ENCODE results near the gene DDX51.
"Not testable (repeated sequence)": the region's sequence is repeated elsewhere in the genome, so short reads cannot be mapped to it uniquely, and the experiment has no call there.

DDX51 gene

DNA sequence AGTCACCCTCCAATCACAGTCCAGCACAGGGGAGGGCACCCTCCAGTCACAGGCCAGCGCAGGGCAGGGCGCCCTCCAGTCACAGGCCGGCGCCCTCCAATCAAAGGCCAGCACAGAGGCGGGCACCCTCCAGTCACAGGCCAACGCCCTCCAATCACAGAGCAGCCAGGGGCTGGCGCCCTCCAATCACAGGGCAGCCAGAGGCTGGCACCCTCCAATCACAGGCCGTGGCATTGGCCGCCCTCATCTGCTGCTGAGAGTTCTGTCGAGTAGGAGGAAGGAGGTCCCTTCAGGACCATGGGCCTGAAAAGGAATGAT lies 26.6 kb downstream of the DDX51 start:
- DNase-seq (ENCODE audit: low read depth, low spot score) = no peak

DNA sequence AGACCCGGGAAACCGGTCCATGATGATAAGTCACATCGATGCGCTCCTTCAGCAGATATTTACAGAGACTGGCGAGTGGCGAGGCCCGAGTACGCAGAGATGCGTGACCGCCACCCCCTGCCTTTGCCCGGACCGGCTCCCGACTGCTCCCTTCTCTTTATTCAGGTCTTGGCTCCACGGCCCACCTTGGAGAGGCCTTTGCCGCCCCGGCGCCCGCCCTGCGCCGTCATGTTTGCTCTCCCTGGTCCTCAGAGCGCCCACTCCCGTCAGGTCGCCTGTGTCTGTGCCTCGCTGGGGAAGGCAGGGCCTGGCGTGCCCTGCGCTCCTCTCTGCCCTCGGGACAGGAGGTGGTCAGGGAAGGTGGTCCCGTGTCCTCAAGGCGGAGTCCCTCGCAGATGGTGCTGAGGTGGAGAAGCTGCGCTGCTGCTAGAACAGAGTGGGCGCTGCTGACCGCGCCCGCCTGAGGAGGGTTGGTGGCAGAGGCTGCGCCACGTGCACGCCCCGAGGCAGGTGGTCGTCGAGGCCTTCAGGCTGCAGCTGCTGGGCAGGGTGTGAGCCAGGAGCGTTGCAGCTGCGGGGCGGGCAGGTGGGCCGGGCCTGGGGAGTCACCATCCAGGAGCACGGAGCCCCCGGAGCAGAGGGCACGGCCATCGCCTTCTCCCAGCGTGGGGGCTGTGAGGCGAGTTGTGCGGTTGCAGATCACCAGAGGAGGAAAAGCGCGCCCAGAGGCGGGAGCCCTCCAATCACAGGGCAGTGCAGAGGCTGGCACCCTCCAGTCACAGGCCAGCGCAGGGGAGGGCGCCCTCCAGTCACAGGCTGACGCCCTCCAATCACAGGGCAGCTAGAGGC lies 27.2 kb downstream of the DDX51 start:
- DNase-seq (ENCODE audit: low read depth, low spot score) = no peak

DNA sequence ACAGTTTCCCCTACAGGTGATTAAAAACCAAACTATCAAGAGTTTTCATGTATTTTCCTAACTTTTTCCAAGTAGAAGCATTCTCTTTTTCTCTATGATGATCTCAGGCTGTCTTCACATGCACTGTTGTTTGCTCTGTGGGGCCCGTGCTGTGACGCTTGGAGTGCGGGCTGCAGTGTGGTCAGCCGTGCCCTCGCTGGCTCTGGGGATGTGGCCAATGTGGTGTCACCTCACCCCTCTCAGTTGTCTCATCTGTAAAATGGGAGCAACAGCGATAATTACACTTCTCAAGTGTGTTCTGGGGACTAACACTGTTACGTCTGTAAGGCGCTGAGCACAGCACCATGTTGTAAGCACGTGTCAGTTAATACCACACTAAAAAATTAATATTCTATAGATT lies 28.6 kb downstream of the DDX51 start:
- no peak for DNase-seq (ENCODE audit: low read depth, low spot score)

DNA sequence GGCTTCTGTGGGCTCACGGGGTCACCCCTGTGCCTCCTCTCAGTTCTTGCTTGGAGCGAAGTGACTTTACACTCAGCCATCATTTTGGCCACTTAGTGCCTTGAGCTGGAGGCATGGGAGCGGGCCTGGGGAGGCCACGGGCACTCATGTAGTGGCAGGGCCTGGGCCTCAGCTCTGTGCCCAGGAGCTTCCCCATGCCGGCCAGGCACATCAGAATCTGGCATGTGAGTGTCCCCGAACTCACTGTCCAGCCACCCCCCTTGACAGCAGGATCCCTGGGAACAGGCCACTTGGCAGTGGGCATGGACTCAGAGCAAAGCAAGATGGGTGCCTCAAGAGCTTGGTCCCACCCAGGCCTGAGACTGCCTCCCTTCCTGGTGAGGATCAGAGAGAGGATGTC lies 29.5 kb downstream of the DDX51 start:
- no peak for DNase-seq (ENCODE audit: low read depth, low spot score)

DNA sequence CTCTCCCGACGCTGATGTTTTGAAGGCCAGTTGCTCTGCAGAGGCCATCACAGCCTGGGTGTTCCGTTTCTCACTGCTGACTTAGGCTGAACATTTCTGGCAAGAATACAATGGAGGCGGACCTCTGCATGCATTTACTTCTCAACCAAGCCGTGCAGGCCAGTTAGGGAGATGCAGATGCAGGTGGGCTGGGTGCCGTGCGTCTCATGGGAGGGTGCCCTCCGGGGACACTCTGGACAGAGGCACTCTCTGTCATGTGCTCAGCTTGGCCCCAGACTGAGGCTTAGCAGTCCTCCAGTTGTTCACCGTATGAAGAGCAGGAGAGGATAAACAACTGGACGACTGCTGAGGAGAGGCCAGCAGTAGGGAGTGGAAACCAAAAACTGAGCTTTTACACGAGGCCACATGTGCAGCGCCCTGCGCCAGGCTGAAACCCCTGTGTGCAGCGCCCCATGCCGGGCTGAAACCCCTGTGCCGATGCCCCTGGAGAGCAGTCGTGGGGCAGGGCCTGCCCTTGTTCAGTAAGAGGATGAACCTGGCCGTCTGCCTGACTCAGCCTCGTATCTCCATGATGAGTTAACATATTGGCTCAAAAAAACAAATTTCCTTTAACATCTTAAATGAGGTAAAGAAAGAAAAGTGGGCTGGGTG lies 32.3 kb downstream of the DDX51 start:
- no peak for DNase-seq (ENCODE audit: low read depth, low spot score)

DNA sequence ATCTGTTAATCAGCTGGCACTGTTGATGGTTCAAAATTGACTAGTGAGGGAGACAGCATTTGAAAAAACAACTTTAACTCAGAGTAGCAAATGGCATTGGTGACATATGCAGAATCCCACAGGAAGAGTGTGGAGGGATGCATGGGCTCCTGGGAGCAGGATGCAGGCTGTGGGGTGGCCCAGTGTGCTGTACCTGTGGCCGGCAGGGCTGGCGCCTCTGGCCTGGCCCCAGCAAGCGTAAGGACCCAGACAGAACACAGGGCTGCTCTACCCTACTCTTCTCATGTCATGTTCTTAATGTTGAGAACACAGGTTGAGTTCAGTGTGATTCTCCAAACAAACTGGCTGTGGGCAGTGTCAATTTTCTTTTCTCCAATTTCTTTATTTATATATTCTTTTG lies 33.4 kb downstream of the DDX51 start:
- no peak for DNase-seq (ENCODE audit: low read depth, low spot score)

DNA sequence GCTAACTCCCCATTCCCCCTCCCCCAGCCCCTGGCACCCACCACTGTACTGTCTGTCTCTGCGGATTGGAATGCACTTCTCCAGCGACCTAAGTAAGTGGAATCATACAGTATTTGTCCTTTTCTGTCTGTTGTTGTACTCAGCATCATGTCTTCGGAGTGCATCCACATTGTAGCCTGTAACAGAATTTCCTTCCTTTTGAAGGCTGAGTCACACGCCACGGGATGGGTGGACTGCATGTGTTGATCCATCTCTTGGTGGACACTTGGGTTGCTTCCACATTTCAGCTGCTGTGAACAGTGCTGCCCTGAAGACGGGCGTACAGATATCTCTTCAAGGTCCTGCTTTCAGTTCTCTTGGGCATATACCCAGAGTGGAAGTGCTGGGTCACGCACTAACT lies 34.4 kb downstream of the DDX51 start:
- no peak for DNase-seq (ENCODE audit: low read depth, low spot score)

DNA sequence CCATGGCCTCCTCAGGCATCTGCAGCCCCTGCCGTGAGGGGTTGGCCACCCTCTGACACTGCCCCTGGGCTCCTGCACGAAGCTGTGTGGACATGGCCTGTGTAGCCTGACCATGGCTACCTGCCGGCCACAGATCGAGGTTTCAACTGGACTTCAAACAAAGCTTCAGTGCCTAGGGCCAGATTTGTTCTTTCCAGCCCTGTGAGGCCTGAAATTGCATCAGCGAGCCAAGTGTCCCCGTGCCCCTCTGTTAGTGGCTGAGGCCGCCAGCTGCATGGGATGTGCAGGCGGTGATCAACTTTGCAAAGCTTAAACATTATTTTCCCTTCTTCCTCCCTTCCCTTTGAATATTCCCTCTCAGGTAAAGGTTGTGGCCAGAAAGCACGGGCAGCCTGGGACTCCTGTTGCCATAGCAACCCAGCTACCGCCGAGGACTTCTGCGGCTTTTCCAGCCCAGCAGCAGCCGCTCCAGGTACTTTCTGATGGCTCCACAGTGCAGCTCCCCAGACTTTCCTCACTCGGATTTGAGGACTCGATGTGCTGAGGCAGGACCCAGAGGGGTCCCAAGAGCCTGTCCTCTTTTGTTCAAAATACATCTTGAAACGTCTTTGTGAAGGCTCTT lies 35.8 kb downstream of the DDX51 start:
- no peak for DNase-seq (ENCODE audit: low read depth, low spot score)

DNA sequence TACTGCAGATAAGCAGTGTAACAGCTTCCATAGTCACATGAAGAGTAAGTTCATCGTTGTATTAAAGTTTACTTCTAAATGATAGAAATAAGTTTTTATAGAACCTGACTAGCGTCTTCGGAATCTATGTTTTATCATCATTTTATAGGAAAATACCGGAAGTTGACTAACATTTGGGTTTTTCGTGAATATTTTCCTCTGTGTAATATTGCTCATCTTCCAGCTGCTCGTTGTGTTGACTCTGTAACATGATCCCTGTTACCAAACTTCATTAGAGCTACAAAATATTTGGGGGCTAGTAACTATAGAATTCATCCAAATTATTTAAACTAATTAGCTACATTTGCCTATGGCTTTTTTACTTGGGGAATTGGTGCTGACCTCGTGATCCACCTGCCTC lies 37.2 kb downstream of the DDX51 start:
- no peak for DNase-seq (ENCODE audit: low read depth, low spot score)

DNA sequence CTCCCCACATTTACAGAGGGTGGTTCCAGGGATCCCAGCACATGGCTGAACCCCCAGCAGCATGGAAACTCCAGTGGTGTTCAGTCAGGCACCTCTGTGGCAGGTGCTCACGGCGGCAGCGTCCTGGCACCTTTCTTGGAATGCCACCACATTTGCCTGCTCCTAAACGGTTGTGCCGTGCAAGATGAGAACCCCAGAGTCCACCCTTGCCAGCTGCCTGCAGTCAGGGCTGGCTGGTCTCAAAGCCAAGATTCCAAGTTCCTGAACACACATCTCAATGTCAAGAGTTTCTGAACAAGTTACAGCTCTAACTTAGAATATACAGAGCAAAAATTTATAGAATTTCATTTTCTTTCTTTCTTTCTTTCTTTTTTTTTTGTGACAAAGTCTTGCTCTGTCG lies 38.7 kb downstream of the DDX51 start:
- no peak for DNase-seq (ENCODE audit: low read depth, low spot score)

DNA sequence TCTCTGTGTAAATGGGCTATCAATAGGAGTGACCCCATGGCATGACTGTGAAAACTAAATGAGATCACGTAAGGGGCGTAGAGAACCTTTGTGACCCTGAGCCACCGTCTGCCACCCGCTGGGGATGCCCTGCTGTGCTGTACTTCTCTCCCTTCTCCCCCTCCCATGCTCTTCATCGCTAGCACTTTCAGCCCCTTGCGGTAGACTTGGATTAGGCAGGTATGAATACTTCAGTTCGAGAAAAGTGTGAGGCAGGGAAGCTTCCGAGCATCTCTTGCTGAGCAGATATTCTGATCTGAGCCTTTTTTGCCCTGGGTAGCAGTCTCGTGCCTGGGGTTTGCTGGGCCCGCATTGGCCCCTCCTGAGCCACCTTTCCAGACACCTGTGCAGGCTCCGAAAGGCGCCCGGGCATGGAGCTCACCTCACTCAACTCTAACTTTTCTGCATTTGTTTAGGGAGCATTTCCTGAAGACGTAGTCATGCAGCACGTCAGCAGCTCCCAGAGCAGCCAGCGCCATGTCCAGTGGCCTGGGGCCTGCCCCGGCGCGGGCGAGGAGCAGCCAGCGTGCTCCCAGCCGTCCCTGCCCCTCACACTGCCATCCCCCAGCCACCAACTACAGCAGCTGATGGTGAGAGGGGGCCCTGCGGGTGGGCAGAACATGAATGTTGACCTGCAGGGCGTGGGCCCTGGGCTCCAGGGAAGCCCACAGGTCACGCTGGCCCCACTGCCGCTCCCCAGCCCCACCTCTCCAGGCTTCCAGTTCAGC lies 40.4 kb downstream of the DDX51 start:
- no peak for DNase-seq (ENCODE audit: low read depth, low spot score)

DNA sequence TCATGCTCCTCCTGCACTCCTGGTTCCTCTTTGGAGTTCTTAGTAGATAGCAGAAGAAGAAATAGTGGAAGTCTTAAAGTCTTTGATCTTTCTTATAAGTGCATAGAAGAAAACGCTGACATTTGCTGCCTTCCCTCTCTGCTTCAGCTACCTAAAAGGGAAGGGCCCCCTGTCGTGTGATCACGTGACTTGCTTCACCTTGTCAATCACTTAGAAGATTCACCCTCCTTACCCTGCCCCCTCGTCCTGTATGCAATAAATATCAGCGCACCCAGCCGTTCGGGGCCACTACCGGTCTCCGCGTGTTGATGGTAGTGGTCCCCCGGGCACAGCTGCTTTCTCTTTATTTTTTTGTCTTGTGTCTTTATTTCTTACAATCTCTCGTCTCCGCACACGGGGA lies 41.0 kb downstream of the DDX51 start:
- not testable (repeated sequence) for DNase-seq (ENCODE audit: low read depth, low spot score)

DNA sequence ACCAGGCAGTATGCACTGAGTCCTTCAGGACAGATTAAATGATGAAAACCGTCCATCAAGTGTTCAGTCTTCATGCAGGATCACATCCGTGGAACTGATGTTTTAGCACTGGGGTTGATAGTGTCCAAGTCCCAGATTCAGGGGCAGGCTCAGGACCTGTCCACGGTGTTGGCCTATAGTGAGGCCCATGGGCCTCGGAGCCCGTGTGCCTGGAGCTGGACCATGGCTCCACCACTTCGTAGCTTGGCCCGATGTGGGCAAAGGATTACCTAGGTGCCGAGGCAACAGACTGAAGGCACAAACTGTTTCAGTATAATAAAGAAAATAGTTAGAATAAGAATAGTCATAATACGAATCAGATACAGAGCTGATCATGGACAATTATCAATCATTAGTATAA lies 41.8 kb downstream of the DDX51 start:
- DNase-seq (ENCODE audit: low read depth, low spot score) = no peak

DNA sequence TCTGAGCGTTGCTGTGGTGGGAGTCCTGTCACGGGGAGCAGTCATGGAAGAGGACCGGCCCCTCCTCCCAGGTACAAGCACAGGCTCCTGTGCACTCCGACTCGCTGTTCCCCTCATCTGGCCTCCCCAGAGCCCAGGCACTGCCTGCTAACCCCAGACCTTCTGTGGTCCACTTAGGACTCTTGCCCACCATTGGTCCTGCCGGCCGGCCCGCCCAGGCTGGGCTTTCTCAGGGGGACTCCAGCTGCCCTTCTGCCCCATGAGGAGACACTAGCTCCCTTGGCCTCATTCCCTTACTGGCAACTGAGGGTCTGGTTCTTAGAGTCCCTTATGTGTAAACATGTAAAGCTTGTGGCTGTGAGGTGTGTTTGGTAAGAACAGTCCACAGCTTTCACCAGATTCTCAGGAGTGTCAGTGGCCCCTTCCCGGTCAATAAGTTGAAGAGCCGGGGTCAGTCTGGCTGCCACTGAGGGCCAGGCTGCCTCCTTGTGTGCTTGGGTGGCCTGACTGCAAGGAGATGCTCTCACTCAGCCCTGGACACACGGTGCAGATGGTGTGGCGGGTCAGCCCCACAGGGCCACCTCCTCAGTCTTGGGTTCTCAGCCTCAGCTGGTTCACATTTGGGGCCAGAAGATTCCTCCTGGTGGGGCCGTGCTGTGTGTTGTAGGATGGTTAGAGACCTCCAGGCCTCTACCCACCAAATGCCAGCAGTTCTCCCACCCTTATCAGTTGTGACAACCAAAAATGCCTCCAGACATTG lies 43.6 kb downstream of the DDX51 start:
- DNase-seq (ENCODE audit: low read depth, low spot score) = no peak

DNA sequence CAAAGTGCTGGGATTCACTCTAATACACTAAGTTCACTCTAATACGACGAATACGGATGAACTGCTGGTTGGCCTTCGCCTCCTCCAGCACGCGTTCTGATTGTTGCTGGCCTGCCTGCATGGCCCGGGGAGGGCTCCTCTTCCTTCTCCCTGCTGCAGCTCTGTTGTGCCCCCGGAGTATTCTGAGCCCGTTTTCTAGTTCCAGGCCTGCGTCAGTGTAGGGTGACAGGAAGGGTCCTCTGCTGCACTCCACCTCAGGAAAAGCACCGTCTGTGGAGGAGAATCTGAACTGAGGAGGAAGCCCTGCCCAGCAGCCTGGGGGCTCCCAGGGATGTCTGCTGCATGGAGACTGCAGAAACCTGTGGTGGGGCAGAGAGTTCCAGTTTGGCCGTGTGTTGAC lies 44.4 kb downstream of the DDX51 start:
- DNase-seq (ENCODE audit: low read depth, low spot score) = no peak

DNA sequence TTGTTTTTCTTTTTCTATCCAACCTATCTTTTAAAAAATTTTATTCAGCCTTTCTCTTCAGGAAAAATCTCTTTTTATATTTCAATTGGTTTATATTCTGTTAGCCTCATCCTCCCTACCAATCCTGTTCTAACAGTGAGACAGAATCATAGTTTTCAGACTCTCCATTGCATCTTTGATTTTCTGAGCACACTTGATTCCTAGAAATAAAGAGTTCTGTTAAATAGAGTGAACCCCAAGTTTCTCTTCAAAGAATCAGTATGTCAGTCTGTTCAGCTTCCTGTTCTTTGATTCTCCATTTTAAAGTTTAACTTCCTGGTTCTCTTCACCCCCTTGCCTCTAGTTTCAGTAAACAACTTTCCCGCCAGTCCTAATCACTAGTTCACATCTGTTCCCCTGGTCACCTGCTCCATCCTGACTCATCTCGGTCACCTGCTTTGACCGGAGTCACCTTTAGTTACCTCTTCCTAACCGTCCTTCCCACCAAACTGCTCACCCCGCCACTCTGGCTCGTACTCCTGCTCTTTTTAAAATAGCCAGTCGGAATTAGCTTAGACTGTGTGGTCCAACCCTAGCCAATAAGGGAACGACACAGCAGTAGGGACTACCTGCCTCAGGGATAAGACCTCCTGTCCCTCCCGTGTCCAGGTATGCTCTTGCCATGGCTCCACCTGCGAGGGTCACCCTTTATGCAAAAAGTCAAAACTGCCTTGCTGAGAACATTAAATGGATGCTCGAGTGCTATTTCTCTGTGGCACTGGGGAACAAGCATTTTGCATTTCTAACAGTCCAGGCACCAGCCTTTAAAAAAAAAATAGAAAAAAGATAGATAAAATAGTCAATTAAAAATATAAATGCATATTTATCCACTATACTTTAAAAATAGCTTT lies 48.4 kb downstream of the DDX51 start:
- no peak for DNase-seq (ENCODE audit: low read depth, low spot score)

DNA sequence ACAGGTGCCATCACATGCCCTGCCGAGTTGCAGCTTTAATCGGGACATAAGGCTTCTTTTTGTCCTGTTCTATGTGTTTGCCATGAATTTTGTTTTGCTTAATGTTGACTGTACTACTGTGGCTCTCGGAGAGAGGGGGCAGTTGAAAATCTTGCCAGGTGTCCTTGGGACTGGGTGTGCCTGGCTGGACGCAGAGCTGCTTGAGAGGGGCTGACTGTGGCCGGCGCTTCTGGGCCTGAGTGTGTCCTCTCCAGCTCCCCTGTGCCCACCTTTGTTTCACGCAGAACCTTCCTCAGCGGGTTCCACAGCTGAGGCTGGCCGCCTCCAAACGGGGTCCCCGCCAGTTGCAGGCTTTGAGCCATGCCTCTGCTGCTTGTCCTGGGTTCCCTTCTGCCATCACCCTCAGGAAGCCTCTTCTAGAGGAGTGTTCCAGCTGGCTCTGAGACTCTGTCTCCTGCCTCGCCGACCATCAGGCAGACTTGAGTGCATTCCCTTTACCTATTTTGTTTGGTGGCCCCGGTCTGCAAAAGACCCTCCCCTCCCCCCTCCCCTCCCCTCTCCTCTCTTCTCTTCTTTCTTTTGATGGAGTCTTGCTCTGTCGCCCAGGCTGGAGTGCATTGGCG lies 49.7 kb downstream of the DDX51 start:
- DNase-seq (ENCODE audit: low read depth, low spot score) = no peak

DNA sequence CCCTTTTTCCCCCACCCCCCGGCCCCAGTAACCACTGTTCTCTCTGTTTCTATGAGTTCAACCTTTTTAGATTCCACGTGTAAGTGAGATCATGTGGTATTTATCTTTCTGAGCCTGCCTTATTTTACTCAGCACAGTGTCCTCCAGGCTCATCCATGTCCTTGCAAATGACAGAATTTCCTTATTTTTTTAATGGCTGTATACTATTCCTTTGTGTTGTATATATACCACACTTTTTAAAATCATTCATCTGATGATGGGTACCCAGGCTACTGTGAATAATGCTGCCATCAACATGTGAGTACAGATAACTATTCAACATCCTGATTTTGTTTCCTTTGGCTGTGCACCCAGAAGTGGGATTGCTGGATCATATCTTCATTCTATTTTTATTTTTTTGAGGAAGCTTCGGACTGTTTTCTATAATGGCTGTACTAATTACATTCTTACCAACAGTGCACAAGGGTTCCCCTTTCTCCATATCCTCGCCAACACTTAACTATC lies 54.7 kb downstream of the DDX51 start:
- no peak for DNase-seq (ENCODE audit: low read depth, low spot score)
